ENCODE measurements around the gene DNAJB1. TPM values are rescaled to one million over a fixed set of nuclear protein-coding genes. Genes with fewer than 3 reads are reported as not detected.
"Not testable (repeated sequence)": the region's sequence is repeated elsewhere in the genome, so short reads cannot be mapped to it uniquely, and the experiment has no call there.

The DNAJB1 gene
- total and polyA plus RNA-seq, 2 experiments from 2014 or later, result 41.8 to 82.8 TPM

DNA sequence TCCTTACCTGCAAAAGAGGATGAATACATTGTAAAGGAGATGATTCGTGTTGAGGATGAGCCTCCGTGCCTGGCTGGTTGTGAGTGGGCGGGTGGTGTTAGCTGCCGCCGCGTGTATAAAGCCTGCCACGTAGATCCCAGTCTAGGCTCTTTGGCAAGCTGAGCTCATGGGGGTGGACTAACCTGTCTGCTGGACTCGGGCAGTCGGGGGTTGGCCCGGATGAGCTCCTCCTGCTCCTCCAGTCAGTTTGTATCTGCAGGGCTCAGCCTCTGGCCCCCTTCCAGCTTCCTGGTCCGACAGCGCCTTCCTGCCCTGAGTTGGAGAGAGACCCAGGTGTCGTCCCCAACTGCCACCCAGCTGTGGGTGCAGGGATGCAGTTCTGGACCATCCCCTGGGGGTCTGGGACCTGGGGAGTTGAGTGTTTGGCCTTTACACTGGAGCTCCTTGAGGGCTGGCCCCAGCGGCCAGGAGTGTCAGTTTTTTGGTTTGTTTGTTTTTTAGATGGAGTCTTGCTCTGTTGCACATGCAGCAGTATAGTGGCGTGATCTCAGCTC is 32.1 kb upstream of the DNAJB1 start:
- Histone ChIP-seq H3K9me3 (ENCODE audit: low read depth) (no peaks in the 10 kb centered on the region), H3K27ac (no peak overlapping the region), H3K27me3 (no peaks in the 10 kb centered on the region), H3K36me3 (no peaks in the 10 kb centered on the region), H3K4me3 (no peak overlapping the region), H3K4me1 (ENCODE audit: low read depth) (peaks cover 7% of the 10 kb centered on the region)
- no peak for TF ChIP-seq CTCF (IDR thresholded peaks at IDR 0.05; ENCODE audit: low read depth, low read length)
- peak in 1 of 2 donors; percentile 11 for DNase-seq (ENCODE audit: low read depth in 1 of 2, low spot score in 1 of 2)

DNA sequence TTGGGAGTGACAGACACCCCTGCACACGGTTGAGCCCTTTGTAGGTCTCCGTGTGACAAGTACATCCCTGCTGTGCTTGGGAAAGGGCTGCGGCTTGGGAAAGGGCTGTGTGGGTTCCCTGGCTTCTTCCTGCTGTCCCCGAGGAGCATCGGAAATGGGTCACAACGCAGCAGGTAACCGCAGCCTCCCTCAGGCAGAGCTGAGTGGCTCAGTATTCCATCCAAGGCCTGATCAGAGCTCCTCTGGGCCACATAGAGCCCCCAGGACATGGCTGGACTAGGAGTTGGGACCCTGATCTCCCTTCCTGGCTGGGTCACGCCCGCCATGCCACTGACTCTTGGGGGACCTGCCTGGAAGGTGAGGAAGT is 27.5 kb upstream of the DNAJB1 start:
- no peak overlapping the region for H3K27ac ChIP-seq

GRCh38 chr19:14544977-14545715 is 26.9 kb upstream of the DNAJB1 start:
- Histone ChIP-seq H3K9me3 (ENCODE audit: low read depth) (no peaks in the 10 kb centered on the region), H3K4me3 (no peak overlapping the region), H3K4me1 (ENCODE audit: low read depth) (peaks cover 8% of the 10 kb centered on the region), H3K27ac (no peak overlapping the region), H3K36me3 (no peaks in the 10 kb centered on the region), H3K27me3 (no peaks in the 10 kb centered on the region)
- no peak for TF ChIP-seq CTCF (IDR thresholded peaks at IDR 0.05; ENCODE audit: low read depth, low read length)
- DNase-seq (ENCODE audit: low read depth in 1 of 2, low spot score in 1 of 2), result no peak

More for the DNA sequence above, 27.5 kb upstream of the DNAJB1 start:
- Histone ChIP-seq H3K9me3 (ENCODE audit: low read depth) (no peaks in the 10 kb centered on the region), H3K27me3 (no peaks in the 10 kb centered on the region), H3K4me3 (no peak overlapping the region), H3K36me3 (no peaks in the 10 kb centered on the region), H3K4me1 (ENCODE audit: low read depth) (peaks cover 8% of the 10 kb centered on the region)
- DNase-seq (ENCODE audit: low read depth in 1 of 2, low spot score in 1 of 2), result no peak
- TF ChIP-seq CTCF (IDR thresholded peaks at IDR 0.05; ENCODE audit: low read depth, low read length), result no peak

- peaks cover 8% of the 10 kb centered on the region for H3K4me1 ChIP-seq (ENCODE audit: low read depth)
- peak in 1 of 2 donors; percentile 56 for DNase-seq (ENCODE audit: low read depth in 1 of 2, low spot score in 1 of 2)
- H3K9me3 ChIP-seq (ENCODE audit: low read depth), result no peaks in the 10 kb centered on the region
- H3K4me3 ChIP-seq, result no peak overlapping the region
- TF ChIP-seq CTCF (IDR thresholded peaks at IDR 0.05; ENCODE audit: low read depth, low read length), result no peak
- no peaks in the 10 kb centered on the region for H3K27me3 ChIP-seq
- H3K27ac ChIP-seq, result no peak overlapping the region
- no peaks in the 10 kb centered on the region for H3K36me3 ChIP-seq
Observed at GRCh38 chr19:14544047-14544446, 25.9 kb upstream of the DNAJB1 start.

GRCh38 chr19:14542711-14543328 is 24.6 kb upstream of the DNAJB1 start:
- H3K36me3 ChIP-seq, result no peaks in the 10 kb centered on the region
- no peaks in the 10 kb centered on the region for H3K27me3 ChIP-seq
- H3K27ac ChIP-seq, result no peak overlapping the region
- no peaks in the 10 kb centered on the region for H3K9me3 ChIP-seq (ENCODE audit: low read depth)
- DNase-seq (ENCODE audit: low read depth in 1 of 2, low spot score in 1 of 2), result peak in 1 of 2 donors; percentile 40
- peaks cover 9% of the 10 kb centered on the region for H3K4me1 ChIP-seq (ENCODE audit: low read depth)
- TF ChIP-seq CTCF (IDR thresholded peaks at IDR 0.05; ENCODE audit: low read depth, low read length), result no peak
- no peak overlapping the region for H3K4me3 ChIP-seq

- H3K27me3 ChIP-seq; H3K27ac ChIP-seq; H3K9me3 ChIP-seq (ENCODE audit: low read depth); H3K4me3 ChIP-seq; H3K36me3 ChIP-seq; DNase-seq (ENCODE audit: low read depth in 1 of 2, low spot score in 1 of 2): not testable (repeated sequence)
- H3K4me1 ChIP-seq (ENCODE audit: low read depth), result peaks cover 14% of the 10 kb centered on the region
Observed at GRCh38 chr19:14541979-14542378, 23.8 kb upstream of the DNAJB1 start.
